GM13976 (cell line): ENCODE results near the gene SIK3.

Experiments used
- DNase-seq: peaks from one replicate; pipeline ENCODE4 v3.0.0; 2012; ENCODE audit warnings: low spot score
- in situ Hi-C: fragments of 300-500 bp; cut with MboI; formaldehyde crosslinking; loops from one replicate; pipeline ENCODE4 v1.12.0; 2022; ENCODE audit warnings: low sequenced_read_pairs, mixed read lengths, inconsistent platforms; ENCODE audit not compliant: unreplicated experiment
- TF ChIP-seq, protein P1 (sequence below): IDR thresholded peaks from 2 replicates; pipeline ENCODE4 v1.5.1; 2012; ENCODE audit warnings: borderline replicate concordance, mild to moderate bottlenecking; ENCODE audit not compliant: insufficient read depth; ENCODE audit errors: extremely low read depth, missing control alignments, control extremely low read depth

Gene SIK3

DNA sequence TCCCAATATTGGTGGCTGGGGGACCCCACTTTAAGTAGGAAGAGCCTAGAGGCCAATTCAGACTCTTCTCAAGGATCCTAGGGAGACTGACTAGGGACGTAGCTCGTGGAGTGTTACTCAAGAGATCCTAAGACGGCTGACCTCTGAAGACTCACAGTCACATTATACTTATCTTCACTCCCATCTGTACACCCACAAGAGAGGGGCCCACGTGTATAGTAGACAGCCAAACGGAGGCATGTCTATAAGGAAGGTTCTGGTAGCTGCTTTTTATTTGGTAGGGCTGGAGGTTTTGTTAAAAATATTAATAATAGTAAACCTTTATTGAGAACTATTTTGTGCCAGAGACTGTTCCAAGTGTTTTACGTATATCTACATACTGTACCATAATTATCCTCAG is 237.9 kb downstream of the SIK3 start:
- in situ Hi-C loops: no loop called here
- TF ChIP-seq, protein P1, sequence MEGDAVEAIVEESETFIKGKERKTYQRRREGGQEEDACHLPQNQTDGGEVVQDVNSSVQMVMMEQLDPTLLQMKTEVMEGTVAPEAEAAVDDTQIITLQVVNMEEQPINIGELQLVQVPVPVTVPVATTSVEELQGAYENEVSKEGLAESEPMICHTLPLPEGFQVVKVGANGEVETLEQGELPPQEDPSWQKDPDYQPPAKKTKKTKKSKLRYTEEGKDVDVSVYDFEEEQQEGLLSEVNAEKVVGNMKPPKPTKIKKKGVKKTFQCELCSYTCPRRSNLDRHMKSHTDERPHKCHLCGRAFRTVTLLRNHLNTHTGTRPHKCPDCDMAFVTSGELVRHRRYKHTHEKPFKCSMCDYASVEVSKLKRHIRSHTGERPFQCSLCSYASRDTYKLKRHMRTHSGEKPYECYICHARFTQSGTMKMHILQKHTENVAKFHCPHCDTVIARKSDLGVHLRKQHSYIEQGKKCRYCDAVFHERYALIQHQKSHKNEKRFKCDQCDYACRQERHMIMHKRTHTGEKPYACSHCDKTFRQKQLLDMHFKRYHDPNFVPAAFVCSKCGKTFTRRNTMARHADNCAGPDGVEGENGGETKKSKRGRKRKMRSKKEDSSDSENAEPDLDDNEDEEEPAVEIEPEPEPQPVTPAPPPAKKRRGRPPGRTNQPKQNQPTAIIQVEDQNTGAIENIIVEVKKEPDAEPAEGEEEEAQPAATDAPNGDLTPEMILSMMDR: no peak
- DNase-seq: no peak

DNA sequence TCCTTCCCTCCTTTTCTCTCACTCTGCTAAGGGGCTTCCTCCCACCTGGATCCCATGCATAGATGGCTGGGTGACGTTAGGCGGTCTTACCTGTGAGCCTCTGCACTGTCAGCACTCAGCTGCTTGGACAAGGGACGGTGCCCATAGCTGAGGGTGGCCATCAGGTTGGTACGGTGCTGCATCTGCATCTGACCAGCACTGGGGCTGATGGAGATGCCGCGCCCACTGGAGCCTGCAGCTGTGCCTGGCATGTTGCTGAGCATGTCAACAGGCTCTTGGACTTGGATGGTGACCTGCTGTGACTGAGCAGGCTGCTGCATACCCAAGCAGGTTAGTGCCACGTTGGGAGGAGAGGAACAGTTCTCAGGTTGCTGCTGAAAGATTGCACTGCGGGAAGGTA is 239.1 kb downstream of the SIK3 start:
- DNase-seq: no peak
- TF ChIP-seq, protein P1: no peak
- in situ Hi-C loops: no loop called here

DNA sequence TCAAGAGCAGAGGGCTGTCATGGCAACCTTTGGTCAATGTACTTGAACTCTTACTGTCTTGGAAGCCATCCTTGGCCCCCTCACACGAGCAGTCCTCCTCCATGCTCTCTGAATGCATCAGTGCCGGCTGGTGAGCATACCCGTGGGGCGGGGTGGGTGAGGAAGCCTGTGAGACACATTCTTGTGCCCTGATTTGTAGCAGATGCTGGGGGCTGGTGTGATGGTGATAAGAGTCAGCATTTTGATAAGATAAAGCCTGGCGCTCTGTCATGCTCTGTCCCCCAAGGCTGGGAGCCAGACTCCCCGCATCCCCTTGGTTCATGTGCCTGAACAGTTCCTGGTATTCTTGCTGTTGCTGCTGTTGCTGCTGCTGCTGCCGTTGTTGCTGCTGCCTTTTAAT is 240.3 kb downstream of the SIK3 start:
- TF ChIP-seq, protein P1: no peak
- DNase-seq: no peak
- in situ Hi-C loops: no loop called here

DNA sequence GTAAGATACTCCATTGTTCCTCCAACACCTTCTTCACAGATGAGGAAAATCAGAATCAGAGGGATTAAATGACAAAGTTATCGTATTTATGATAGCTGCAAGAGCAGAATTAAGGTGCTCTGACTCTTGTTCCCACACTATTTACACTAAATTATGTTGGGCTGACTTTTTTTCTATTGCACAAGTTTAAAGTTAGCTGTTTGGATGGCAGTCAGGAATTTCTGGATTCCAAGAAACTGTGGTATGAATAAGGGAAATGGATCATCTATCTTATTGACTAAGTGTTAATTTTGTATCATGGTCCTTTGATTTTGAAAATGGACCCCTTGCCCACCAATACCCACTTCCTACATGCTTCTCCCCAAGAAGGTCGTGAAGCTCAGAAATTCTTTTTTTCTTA is 240.9 kb downstream of the SIK3 start:
- in situ Hi-C loops: no loop called here
- TF ChIP-seq, protein P1: no peak
- DNase-seq: no peak

DNA sequence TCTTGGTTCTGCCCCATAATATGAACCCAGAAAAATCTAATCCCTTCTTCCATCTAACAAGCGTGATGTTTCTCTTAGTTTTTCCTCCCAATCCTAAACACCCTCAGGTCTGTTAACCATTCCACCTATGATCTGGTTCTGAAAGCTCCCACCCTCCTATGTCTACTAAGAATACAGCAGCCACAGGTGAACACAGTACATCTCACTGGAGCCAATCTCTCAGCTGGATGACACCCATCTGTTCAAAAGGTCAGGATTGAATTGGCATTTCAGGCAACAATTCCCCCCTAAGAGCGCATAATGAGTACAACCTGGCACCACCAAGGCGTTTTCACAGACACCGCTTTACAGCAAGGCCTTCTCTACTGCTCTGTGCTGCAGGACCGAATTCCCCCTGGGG is 241.8 kb downstream of the SIK3 start:
- TF ChIP-seq, protein P1: no peak
- in situ Hi-C loops: no loop called here
- DNase-seq: no peak

DNA sequence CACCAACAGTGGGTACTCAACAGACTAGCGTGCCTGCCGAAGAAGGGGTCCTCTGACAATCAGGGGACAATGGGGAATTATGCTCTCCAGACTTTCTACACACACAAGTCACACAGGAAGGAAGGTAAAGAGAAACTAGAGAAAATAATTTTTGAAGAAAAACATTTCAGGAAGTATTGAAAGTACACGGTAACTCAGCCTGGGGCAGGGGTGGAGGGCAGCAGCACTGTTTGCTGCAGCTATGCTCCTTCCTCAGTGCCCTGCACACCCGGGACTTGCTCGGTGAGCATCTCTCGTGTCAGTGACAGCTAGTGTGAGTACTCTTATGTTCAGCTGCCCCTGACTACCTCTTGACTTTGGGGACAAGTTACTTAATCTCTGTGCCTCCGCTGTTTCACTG is 242.8 kb downstream of the SIK3 start:
- TF ChIP-seq, protein P1: no peak
- in situ Hi-C loops: no loop called here
- no peak for DNase-seq
